ENCODE data around the gene DLG4. TPM values are rescaled to one million over a fixed set of nuclear protein-coding genes. Genes with fewer than 3 reads are reported as not detected.

DLG4 gene
- total RNA-seq, 2 experiments from 2014 or later = 9.5 to 9.7 TPM

DNA sequence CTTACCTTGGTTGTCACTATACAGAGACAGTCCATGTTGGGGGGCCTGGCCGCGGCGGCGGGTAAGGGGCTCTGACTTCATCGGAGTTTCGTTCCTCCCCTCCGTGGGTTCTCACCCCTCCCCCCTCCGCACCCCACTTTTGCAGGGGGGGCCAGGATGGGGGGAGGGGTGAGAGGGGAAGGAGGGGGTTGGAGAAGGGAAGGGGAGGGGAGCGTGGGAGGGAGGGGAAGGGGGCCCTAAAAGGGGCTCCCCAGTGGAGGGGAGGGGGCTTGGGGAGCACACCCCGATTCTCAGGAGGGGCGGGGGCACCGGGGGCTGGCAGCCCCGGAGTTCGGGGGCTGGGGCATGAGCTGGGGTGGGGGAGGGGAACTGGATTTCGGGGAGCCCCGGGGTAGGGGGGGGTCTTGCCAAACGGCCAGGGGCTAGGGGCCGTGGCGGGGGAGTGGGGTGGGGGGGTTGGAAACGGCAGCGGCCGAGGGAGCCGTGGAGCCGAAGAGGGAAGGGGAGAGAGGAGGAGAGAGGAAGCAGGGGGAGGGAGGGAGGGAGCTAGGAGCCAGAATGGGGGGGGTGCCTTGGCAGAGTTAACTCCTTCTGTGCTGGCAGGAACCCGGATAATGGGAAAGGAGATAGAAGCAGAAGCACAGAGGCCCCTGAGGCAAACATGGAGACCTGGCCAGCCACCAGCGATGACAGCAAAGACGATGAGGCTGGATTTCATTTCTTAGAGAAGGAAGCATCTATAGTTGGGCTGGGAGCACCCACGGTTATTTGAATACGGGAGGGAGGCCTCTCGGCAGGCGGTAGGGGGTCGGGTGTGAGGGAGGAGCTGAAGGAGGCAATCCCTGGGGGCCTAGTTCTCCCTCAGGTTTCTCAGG is 2.3 kb downstream of the DLG4 start:
- Mint-ChIP-seq H3K4me1 (ENCODE audit: low read depth) (peaks cover 72% of the 10 kb centered on the region), H3K9me3 (no peaks in the 10 kb centered on the region), H3K27me3 (peaks cover under 1% of the 10 kb centered on the region), H3K4me3 (peak overlapping the region; percentile 60), H3K27ac (peak overlapping the region; percentile 72), H3K36me3 (ENCODE audit: low read depth) (peaks cover 15% of the 10 kb centered on the region)
- ChIA-PET CTCF (no interaction called here), POLR2A (interaction anchor here (1.0 to 13.2 kb wide), 2 partner anchors 20 to 172 kb away, joined by 3 to 261 read pairs; partner anchors contain the start of genes DVL2, GABARAP and PHF23)
- TF ChIP-seq, protein P1, sequence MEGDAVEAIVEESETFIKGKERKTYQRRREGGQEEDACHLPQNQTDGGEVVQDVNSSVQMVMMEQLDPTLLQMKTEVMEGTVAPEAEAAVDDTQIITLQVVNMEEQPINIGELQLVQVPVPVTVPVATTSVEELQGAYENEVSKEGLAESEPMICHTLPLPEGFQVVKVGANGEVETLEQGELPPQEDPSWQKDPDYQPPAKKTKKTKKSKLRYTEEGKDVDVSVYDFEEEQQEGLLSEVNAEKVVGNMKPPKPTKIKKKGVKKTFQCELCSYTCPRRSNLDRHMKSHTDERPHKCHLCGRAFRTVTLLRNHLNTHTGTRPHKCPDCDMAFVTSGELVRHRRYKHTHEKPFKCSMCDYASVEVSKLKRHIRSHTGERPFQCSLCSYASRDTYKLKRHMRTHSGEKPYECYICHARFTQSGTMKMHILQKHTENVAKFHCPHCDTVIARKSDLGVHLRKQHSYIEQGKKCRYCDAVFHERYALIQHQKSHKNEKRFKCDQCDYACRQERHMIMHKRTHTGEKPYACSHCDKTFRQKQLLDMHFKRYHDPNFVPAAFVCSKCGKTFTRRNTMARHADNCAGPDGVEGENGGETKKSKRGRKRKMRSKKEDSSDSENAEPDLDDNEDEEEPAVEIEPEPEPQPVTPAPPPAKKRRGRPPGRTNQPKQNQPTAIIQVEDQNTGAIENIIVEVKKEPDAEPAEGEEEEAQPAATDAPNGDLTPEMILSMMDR (IDR thresholded peaks at IDR 0.05) = no peak
- intact Hi-C loops (cut with micrococcal nuclease) = no loop called here
- ATAC-seq (no peak), DNase-seq (peak; percentile 38)

DNA sequence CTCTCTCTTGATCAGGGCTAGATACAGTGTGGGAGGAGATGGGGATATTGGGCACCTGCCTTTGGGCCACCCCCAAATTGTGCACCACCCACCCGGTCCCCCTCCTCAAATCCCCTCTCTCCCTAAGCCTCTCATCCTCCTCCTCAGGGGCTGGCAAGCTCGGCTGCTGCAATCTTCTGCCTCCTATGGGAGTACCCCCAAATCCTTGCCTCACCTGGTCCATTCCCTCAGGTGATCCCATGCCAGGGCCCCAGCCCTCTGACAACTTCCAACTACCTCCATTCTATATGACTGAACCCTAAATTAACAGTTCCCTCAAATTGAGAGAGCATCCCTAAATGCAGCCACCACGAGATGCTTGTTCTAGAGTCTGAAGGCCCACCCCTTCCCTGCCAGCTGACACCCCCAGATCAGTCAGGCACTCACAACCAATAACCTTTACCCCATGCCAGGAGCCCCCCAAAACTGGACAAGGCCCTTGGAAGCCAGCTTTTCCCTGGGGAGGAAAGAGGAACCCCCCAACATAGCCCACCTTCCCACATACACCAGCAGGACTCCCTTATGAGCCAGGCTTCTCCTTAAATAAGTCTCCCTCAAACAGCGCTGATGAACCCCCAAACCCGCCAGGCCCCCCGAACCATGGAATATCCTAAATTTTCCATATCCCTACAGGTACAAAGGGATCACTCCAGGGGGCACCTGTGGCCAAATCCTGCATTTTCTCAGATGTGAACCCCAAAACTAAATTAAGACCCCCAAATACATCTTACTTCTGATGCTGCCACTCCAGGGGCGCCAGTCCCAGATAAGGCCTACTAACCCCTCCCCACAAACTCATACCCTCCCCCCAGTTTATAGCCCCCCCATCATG is 3.2 kb downstream of the DLG4 start:
- peaks cover 14% of the 10 kb centered on the region for H3K36me3 Mint-ChIP-seq (ENCODE audit: low read depth)
- DNase-seq (no peak), ATAC-seq (no peak)
- intact Hi-C loops (cut with micrococcal nuclease) = no loop called here
- peak overlapping the region; percentile 47 for H3K27ac Mint-ChIP-seq
- peaks cover 76% of the 10 kb centered on the region for H3K4me1 Mint-ChIP-seq (ENCODE audit: low read depth)
- H3K4me3 Mint-ChIP-seq = peak overlapping the region; percentile 51
- TF ChIP-seq, protein P1 (IDR thresholded peaks at IDR 0.05) = no peak
- no peaks in the 10 kb centered on the region for H3K9me3 Mint-ChIP-seq
- H3K27me3 Mint-ChIP-seq = peaks cover 4% of the 10 kb centered on the region
- ChIA-PET POLR2A (interaction anchor here (13.2 kb wide), 1 partner anchor 21 kb away, joined by 261 read pairs; the partner anchor contains the start of genes DVL2, GABARAP and PHF23), CTCF (interaction anchor here (1.7 kb wide), 1 partner anchor 170 kb away, joined by 6 read pairs; no protein-coding TSS in a partner anchor)

DNA sequence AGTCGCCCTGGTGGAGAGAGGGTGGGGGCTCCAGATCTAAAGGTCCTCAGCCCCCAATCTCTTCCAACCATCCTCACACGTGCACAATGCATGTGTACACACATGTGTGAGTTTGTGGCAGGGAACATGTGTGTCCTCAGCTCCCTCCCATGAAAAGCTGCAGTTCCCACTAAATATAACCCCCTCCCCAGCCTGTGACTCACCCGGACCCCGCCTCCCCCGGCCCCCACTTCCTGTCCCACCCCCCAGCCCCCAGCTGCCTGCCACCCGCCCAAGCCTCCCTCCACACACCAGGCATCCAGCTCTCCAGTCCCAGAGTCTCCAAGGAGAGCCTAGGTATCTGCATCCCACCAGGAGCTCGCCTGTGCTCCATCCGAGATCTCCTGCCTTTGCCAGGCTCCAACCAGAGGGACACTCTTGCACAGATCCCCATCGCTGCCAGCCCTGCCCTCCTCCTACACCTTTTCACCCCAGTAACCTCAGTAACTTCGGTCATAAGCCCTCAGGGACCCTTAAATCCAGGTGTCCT is 3.9 kb downstream of the DLG4 start:
- Mint-ChIP-seq H3K27me3 (peaks cover 4% of the 10 kb centered on the region), H3K27ac (peak overlapping the region; percentile 31), H3K4me1 (ENCODE audit: low read depth) (peaks cover 68% of the 10 kb centered on the region), H3K36me3 (ENCODE audit: low read depth) (peaks cover 7% of the 10 kb centered on the region), H3K4me3 (peak overlapping the region; percentile 82), H3K9me3 (no peaks in the 10 kb centered on the region)
- CTCF ChIA-PET = interaction anchor here (1.7 to 1.9 kb wide), 2 partner anchors 81 to 170 kb away, joined by 6 read pairs; no protein-coding TSS in a partner anchor
- DNase-seq (peak; percentile 24), ATAC-seq (no peak)
- intact Hi-C loops (cut with micrococcal nuclease) = no loop called here
- POLR2A ChIA-PET = interaction anchor here (13.2 kb wide), 1 partner anchor 21 kb away, joined by 261 read pairs; the partner anchor contains the start of genes DVL2, GABARAP and PHF23
- TF ChIP-seq, protein P1 (IDR thresholded peaks at IDR 0.05) = no peak

DNA sequence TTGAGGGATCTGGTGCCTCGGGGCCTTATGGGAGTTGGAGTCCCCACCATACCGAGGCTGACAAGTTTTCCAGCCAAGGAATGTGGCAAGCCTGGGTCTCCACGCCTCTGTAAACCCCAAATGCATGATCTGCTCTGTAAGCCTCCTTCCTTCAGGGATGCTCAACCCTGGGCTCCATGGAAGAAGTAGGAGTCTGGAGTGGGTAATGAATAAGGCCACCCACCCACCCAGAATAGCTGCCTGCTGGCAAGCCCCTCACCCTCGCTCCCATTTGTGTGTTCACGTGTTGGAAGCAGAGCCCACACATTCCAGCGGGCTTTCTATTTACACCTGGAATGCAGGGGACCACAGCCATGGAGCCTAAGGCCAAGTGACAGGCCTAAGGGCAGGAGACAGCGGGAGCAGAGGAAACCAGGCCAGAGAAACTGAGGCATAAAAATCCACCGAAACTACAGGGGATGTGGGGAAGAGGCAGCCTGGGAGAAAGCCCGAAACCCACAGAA is 4.4 kb downstream of the DLG4 start:
- intact Hi-C loops (cut with micrococcal nuclease) = no loop called here
- peak overlapping the region; percentile 91 for H3K27ac Mint-ChIP-seq
- POLR2A ChIA-PET = interaction anchor here (1.0 to 13.2 kb wide), 2 partner anchors 22 to 93 kb away, joined by 3 to 261 read pairs; partner anchors contain the start of genes DVL2, GABARAP and PHF23

More for the DNA sequence above, 4.4 kb downstream of the DLG4 start:
- no peaks in the 10 kb centered on the region for H3K9me3 Mint-ChIP-seq
- ATAC-seq (no peak), DNase-seq (no peak)
- peaks cover 5% of the 10 kb centered on the region for H3K27me3 Mint-ChIP-seq
- peaks cover 2% of the 10 kb centered on the region for H3K36me3 Mint-ChIP-seq (ENCODE audit: low read depth)
- H3K4me3 Mint-ChIP-seq = peak overlapping the region; percentile 82
- peaks cover 63% of the 10 kb centered on the region for H3K4me1 Mint-ChIP-seq (ENCODE audit: low read depth)
- CTCF ChIA-PET = interaction anchor here (1.7 to 1.9 kb wide), 2 partner anchors 81 to 169 kb away, joined by 6 read pairs; no protein-coding TSS in a partner anchor
- TF ChIP-seq, protein P1 (IDR thresholded peaks at IDR 0.05) = peak; percentile 9

Measured in activated CD8-positive, alpha-beta T cell treated with anti-CD3 and anti-CD28 coated beads for 36 hours (primary cell).